Activated naive CD4-positive, alpha-beta T cell (primary cell): Measurements from ENCODE around the gene PROSER2.
"Not testable (repeated sequence)": the region's sequence is repeated elsewhere in the genome, so short reads cannot be mapped to it uniquely, and the experiment has no call there.

Source experiments
- DNase-seq, 4 experiments: peaks; one replicate each; lab custom pipeline; 2025; lab: John Stamatoyannopoulos, UW

The PROSER2 gene

DNA sequence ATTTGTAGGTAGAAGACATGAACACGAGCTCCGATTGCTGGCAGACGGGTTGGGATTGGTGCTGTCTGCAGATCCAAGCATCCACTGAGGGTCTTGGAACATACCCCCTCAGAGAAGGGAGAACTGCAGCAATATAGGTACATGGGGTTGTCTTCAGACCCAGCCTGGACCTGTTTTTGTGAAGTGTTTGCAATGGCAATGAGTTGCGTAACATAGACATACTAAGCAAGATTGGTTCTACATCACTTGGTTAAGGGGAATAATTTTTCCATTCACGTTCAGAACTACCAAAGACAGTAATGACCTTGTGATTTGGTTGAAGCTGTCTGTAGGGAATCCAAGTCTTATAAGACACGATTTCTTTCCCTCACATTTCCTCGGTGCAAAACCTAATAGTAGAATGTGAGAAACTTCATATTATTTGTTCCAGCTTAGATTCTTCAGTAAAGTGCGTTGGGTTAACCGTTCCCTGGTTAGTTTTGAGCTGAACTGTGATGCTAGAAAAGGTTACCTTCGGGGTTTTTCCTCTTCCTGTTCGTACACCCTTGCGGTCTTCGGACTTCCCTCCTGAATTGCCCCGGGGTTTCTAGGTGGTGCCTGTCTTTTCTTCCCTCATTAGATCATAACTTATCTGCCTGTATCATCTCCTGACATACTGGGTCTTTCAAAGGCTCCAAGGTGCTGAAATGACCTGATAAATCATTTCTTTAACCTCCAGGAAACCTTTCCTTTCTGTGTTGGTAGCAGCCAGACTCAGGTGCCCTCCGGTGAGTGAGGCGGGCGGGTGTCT, 14.4 kb downstream of the PROSER2 start:
- no peak for DNase-seq

DNA sequence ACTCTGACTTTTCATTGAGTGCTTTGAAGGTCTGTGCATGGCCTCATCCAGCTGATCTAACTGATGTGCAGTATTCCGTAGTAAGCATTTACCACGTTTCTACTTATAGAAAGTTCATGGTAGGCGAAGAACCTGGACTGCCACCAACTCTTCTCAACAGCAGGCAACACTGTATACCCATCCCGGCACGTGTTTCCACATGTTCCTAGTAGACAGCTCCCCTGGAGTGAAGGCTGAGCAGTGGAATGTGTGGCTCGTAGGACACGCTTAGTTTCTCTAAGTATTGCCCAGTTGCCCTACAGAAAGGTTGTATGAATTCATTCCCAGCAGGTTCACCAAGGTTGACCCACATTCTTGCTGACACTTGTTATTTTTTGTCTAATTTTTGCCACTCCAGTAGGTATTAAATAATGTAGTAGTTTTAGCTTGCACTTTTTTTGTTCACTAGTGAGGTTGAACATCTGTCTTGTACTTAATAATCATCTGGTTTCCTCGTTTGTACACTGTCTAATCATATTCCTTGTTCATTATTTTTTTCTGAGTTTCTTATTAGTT, 15.2 kb downstream of the PROSER2 start:
- DNase-seq: no peak

DNA sequence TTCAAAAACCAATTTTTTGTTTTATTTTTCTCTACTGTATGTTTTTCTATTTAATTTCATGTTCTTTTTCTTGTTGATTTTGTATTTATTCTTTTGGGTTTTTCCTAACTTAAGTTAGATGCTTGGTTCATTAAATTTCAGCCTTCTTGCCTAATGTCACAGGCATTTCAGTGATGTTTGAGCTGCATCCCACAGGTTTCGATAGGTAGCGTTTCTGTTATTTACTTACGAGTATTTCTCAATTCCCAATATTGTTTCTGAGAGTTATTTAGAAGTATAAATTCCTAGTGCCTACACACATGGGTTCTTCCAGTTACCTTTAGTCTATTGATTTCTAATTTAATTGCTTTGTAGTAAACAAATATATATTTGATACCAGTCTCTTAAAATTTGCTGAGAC, 18.2 kb downstream of the PROSER2 start:
- no peak for DNase-seq

DNA sequence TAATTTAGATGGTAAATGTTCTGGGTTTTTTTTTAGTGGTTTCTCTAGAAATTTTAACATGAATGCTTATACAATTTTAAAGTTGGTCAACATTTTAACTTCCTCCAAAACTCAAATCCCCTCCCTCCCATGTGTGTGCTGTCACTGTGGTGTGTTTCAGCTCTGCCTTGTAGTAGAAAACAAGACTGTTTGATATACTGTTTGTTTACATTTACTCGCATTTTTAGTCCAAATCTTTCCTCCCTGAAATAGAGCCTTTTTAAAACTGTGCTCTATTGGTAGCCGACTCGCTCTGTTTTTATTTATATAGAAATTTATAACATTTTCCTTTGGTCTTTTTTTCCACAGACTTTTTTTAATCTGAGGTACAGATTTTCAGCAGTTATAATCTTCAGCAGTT, 19.3 kb downstream of the PROSER2 start:
- DNase-seq: no peak

DNA sequence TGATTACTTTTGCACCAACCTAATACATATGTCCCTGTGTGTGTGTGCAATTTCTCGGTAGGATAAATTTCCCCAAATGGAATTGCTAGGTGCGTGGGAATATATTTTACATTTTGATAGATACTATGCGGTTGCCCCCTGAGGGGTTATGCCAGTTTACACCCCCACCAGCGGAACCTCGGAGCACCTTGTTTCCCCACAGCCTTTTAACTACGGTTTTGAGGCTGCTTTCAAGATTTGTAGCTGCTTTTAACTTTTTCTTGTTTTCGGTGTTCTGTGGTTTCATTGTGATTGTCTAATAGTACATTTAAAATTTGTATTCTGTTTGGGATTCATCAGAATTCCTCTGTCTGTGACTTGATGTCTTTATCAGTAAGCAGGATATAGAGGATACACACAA, 22.0 kb downstream of the PROSER2 start:
- DNase-seq: no peak

DNA sequence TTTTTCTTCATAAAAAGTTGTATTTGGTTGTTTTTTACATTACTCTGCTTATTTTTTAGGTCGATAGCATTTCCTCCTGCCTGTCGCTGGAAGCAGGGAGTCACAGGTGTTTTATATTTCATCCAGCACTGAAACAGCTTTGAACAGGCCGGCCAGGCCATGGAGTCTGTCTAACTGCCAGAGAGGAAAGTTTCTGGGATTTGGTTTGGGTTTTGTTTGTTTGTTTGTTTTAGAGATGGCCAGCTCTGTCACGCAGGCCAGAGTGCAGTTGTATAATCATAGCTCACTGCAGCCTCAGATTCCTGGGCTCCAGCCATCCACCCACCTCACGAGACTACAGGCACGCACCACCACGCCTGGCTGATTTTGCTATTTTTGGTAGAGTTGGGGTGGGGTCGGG, 23.4 kb downstream of the PROSER2 start:
- no peak for DNase-seq

DNA sequence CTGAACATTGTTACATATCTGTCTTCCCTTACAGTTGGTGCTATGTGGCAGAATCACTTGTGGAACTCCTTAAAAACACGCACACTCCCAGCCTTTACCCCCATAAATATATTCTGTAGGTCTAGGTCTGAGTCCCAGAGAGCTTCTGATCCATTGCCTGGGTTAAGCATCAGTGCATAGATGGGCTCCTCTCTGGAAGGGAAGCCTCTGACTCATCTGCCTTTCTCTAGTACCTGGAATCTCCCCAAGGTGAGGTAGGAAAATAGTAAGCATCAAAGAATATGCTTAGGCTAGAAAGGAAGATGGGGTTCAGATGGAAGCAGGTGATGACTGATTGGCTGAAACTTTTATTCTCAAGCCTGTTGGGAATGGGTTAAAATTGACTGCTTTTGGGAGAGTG, 26.1 kb downstream of the PROSER2 start:
- DNase-seq: no peak

DNA sequence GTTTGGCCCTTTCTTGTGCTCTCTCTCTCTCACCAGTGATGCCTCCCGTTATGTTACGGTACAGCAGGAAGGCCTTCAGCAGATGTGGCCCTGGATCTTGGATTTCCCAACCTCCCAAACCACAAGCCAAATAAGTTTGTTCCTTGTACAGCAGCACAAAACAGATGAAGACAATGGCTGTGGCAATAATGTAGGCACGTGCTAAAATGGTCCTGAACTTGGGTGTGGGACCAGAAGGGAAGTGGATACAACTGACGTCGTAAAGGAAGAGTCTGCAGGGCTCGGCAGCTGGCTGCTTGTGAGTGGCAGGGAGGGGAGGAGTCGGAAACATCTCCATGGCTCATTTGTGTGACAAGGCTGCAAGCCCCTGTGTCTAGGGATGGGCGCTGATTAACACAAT, 26.8 kb downstream of the PROSER2 start:
- no peak for DNase-seq

DNA sequence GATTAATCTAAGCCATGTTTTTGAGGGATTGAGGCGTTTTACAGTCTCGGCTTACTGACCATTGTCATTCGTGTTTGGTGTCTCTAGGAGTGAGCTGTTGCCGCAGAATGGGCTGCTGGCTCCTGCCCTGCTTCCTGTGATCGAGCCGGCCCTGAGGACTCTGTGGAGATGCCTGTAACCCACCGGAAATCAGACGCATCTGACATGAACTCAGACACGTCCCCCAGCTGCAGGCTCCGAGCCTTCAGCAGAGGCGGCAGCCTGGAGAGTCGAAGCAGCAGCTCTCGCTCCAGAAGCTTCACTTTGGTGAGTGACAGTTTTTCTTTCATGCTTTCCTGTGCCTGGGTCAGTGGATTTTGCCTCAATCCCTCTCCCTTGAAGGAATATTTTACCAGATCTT, 28.8 kb downstream of the PROSER2 start:
- DNase-seq: no peak

DNA sequence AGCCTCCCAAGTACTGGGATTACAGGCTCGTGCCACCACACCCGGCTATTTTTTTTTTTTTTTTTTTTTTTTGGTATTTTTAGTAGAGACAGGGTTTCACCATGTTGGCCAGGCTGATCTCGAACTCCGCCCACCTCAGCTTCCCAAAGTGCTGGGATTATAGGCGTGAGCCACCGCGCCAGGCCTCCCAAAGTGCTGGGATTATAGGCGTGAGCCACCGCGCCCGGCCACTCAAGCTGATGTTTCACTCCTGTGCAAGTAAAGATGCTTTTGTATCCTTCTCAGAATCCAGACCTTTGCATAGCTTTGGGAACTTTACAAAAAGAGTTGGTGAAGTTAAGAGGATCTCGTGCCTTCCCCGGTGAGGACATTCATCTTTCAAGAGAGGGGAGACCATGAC, 29.5 kb downstream of the PROSER2 start:
- DNase-seq: not testable (repeated sequence)

DNA sequence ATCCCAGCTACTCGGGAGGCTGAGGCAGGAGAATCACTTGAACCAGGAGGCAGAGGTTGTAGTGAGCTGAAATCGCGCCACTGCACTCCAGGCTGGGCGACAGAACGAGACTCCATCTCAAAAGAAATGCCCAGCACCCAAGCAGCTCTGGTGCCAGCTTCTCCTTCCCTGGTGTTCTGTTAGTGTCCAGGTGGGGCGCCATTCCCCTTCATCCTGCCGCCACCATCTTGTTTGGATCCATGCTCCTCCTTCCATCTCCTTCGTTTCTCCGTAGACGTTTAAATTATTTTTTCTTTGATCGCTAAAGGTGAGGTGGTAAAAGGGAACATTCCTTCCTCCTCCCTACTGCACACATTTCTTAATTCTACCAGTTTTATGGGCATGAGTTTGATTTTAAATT, 30.3 kb downstream of the PROSER2 start:
- DNase-seq: no peak

DNA sequence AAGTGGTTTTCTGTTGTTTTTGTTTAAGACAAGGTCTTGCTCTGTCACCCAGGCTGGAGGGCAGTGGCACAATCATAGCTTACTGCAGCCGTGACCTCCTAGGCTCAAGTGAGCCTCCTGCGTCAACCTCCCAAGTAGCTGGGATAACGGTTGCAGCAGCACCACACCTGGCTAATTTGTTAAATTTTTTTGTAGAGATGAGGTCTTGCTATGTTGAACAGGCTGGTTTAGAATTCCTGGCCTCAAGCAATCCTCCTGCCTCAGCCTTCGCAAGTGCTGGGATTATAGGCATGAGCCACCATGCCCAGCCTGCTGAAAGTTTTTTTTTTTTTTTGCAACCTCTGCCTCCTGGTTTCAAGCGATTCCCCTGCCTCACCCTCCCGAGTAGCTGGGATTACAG, 31.1 kb downstream of the PROSER2 start:
- DNase-seq: no peak

DNA sequence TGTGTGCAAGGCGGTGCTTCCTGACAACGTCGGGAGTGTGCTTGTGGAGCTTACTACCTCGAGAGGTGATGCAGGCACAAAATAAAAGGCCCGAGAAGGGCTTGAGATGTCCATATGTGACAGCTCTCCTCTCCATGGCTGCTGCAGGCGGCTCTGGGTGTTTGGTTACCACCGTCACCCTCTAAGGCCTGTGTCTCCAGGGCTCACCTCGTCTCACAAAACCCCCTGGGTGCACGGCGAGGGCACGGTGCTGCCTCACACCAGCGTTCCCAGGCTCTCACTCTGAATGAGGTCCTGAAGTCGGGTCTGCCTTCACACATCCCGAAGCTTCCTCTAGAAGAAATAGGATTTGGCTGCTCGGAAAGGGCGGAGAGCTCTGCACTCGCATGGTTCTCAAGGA, 32.9 kb downstream of the PROSER2 start:
- DNase-seq: no peak

DNA sequence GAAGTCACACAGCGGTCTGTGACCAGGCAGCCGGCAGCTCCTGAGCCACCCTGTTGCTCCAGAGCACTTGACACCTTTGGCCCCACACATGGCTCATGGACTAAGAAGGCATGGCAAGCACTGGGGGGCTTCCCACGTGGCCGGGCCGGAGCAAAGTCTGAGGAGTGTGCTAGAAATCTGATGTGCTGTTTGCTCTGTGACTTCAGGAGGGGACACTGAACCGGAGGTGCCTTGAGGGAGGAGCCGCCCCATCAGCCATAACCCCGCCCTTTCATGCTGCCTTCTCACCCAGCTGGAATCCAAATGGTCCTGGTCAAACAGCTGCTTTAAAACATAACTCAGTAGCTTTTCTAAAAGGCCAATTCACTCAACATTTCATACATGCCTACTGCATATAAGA, 33.5 kb downstream of the PROSER2 start:
- no peak for DNase-seq

DNA sequence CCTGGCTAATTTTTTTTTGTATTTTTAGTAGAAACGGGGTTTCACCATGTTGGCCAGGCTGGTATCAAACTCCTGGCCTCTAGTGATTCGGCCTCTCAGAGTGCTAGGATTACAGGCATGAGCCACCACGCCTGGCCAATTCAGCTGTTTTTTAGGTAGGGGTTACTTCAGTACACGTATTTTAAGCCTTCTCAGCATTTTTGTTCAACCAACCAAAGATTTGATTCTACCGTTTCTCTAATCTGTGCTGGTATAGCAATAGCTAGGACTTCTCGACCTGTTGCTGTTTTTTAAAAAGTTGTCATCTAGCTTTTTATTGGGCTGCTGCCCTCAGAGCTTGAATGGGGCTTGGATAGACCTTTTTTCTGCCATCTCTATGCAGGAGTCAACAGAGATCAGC, 34.9 kb downstream of the PROSER2 start:
- no peak for DNase-seq

DNA sequence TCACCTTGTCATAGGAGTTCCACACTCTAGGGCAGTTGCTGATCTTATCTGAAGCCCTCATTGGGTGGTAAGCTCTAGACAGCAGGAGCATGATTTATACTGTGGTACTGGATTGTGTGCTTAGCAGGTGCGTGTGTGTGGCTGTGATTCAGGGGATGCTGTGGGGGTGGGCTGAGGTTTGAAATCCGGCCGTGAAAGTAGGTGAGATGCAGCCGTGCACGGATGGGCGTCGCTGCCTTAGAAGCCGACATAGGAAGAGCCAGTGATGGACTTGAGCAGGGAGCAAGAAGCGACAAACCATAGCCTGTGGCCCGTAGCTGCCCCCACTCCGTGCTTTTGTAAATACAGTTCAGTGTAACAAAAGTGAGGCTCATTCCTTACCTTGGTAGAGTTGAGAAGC, 38.2 kb downstream of the PROSER2 start:
- no peak for DNase-seq

DNA sequence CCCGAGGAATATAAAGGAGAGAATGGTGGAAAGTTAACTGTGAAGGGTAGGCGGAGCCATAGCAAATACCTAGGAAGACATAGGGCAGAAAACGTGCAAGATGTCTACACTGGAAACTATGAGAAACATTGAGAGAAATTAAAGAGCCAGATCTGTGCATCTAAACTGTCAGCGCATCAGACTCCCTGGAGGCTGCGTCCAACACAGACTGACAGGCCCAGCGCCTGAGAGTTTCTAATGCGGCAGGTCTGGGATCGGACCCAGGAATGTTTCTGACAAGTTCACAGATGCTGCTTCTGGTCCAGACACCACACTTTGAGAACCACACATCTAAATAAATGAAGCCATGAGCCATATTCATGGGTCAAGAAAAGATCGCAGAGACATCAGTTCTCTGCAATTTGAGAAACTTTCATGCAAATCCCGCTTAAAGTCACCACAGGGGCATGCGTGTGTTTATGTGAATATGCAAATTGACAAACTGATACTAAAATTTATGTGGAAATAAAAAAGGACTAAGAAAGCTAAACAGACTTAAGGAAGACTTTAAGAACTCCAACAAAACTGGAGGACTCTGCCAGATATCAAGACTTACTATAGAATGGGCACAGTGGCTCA, 38.8 kb downstream of the PROSER2 start:
- DNase-seq: no peak

DNA sequence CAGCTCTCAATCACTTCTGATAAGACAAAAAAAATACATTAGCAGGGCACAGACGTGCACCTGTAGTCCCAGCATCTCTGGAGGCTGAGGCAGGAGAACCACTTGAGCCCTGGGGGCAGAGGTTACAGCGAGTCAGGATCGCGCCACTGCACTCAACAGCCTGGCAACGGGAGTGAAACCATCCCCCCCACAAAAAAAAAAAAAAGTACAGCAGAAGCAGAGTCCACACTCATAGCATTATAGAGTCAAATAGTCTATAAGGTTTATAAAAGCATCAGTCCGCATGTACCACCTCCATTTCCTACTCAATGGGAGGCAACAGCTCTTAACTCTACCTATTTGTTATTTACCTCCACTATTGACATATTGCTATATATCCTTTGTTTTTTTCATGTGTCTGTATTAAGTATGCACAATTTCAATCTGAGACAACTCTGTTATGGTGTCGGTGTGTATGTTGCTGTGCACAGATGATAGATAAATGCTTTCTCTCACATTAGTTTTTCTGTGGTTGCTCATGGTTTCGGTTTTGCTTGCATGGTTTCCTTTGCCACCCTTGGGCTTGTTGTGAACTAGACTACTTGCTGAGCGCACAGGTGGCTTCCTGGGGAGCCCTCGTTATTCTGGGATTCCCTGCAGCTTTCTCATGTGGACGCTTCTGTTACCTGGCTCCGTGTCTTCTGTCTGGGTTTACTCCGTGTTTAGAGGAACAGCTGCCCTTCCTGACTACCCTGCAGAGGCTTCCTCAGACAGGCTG, 40.4 kb downstream of the PROSER2 start:
- DNase-seq: peak in 1 of 4 experiments; percentile 3

DNA sequence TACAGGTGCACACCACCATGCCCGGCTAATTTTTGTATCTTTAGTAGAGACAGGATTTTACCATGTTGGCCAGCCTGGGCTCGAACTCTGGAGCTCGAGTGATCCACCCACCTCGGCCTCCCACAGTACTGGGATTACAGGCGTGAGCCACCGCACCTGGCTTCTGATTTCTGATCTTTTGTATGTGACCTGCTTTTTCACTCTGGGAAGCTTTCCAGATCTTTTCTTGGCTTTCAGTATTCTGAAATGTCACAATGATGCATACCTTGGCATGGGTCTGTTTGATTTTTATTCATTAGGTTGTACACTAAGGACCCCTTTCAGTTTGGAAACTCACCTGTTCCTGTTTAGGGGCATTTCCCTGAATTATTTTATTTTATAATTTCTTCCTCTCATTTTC, 41.6 kb downstream of the PROSER2 start:
- no peak for DNase-seq

DNA sequence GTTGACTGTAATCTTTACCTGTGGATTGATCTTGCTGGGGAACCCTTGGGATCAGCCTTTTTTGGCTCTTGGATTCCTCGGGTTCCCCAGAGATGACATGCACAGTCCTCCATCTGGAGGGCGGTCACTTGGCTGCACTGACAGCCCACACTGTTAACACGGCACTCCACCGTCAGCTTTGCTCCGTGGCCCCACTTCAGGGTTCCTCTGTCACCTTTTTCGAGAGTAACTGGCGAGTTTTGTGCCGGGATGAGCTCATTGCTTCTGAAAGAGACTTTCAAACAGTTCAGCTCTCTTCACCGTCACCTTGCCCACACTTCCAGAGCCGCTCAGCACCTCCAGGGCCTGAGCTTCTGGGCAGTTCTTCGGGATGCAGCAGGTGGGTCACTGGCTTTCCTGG, 42.4 kb downstream of the PROSER2 start:
- DNase-seq: no peak

DNA sequence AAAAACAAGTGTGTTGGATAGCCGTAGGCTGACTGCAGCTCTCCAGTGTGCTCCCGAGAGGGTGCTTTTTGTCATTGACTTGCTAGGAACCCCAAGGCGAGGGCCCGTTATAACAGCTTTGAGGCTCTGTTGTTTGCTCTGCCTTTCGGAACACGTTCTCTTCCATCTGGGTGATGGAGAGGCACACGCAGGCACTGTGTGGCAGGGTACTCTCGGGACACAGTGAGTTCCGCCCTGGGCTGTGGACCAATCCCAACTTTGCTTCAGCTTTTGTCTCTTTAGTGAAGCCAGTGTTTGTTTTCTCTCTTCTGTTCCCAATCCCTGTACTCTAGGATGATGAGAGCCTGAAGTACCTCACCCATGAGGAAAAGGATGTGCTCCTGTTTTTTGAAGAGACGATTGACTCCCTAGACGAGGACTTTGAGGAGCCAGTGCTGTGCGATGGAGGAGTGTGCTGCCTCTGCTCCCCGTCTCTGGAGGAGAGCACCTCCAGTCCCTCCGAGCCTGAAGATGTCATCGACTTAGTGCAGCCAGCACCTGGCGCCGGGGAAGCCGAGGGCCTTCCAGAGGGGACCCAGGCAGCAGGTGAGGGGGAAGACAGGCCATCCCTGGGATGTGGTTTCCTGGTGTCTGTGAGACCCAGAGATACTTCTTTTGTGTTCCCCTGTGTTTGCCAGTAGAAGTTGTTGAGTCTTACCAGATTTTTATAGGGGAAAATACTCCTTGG, 43.2 kb downstream of the PROSER2 start:
- DNase-seq: no peak

DNA sequence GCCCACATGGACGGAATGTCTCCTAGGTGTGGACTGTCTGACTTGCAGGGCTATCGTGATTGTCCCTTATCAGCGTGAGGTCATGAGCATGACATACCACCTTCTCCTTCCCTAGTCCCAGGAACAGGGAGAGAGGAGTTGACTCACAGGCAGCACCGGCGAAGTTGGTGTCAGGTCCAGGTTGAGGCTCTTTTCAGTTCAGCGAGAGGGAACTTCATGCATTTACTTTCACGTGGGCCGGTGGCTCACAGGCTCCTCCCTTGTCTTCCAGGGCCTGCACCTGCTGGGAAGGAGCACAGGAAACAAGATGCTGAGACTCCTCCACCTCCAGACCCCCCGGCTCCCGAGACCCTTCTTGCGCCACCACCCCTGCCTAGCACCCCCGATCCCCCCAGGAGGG, 46.1 kb downstream of the PROSER2 start:
- DNase-seq: no peak
